HEK293T (cell line): ENCODE measurements around the gene MICU2.

Experiments
- CTCF ChIA-PET: fragments of 350-600 bp; formaldehyde crosslinking; extraction: SDS; loops from one replicate; lab custom pipeline; 2021; ENCODE audit warnings: antibody characterized with exemption, inconsistent platforms; lab: Yijun Ruan, JAX
- POLR2A ChIA-PET: fragments of 350-600 bp; formaldehyde crosslinking; extraction: SDS; loops from one replicate; lab custom pipeline; 2020; ENCODE audit warnings: antibody characterized with exemption, inconsistent platforms; lab: Yijun Ruan, JAX
- DNase-seq: peaks from one replicate; pipeline ENCODE4 v3.0.0; 2012; ENCODE audit warnings: mixed read lengths; ENCODE audit errors: extremely low spot score
- ARNT ChIP-seq: fragments of 450-650 bp; IDR thresholded peaks from 2 replicates; pipeline ENCODE4 v1.6.1; 2017; ENCODE audit warnings: mild to moderate bottlenecking
- BHLHE40 ChIP-seq: fragments of 450-650 bp; IDR thresholded peaks from 2 replicates; pipeline ENCODE4 v1.6.1; 2016; ENCODE audit warnings: mild to moderate bottlenecking, moderate library complexity, borderline replicate concordance
- CTBP1 ChIP-seq: fragments of 450-650 bp; IDR thresholded peaks from 2 replicates; pipeline ENCODE4 v1.6.1; 2016; ENCODE audit warnings: borderline replicate concordance
- ELF4 ChIP-seq: fragments of 450-650 bp; IDR thresholded peaks from 2 replicates; pipeline ENCODE4 v1.6.1; 2017; ENCODE audit warnings: antibody characterized with exemption
- FOXA1 ChIP-seq: fragments of 450-650 bp; IDR thresholded peaks from 2 replicates; pipeline ENCODE4 v1.6.1; 2016; ENCODE audit warnings: mild to moderate bottlenecking
- FOXK2 ChIP-seq: fragments of 450-650 bp; IDR thresholded peaks from 2 replicates; pipeline ENCODE4 v1.6.1; 2016; ENCODE audit warnings: mild to moderate bottlenecking
- FOXM1 ChIP-seq: fragments of 450-650 bp; IDR thresholded peaks from 2 replicates; pipeline ENCODE4 v1.6.1; 2017; ENCODE audit warnings: mild to moderate bottlenecking, borderline replicate concordance
- HDGF ChIP-seq: fragments of 450-650 bp; IDR thresholded peaks from 2 replicates; pipeline ENCODE4 v1.6.1; 2017; ENCODE audit warnings: antibody characterized with exemption, borderline replicate concordance
- L3MBTL2 ChIP-seq: fragments of 450-650 bp; conservative IDR thresholded peaks from 2 replicates; pipeline ENCODE4 v1.6.1; 2016; ENCODE audit warnings: mild to moderate bottlenecking
- LEF1 ChIP-seq: fragments of 450-650 bp; IDR thresholded peaks from 2 replicates; pipeline ENCODE4 v1.6.1; 2017; ENCODE audit warnings: mild to moderate bottlenecking, borderline replicate concordance
- NFRKB ChIP-seq: fragments of 450-650 bp; IDR thresholded peaks from 2 replicates; pipeline ENCODE4 v1.6.1; 2016; ENCODE audit warnings: mild to moderate bottlenecking, moderate library complexity
- SP1 ChIP-seq: fragments of 450-650 bp; IDR thresholded peaks from 2 replicates; pipeline ENCODE4 v1.6.1; 2017
- SUZ12 ChIP-seq: fragments of 450-650 bp; IDR thresholded peaks from 2 replicates; pipeline ENCODE4 v1.6.1; 2016; ENCODE audit warnings: mild to moderate bottlenecking
- TARDBP ChIP-seq: fragments of 450-650 bp; IDR thresholded peaks from 2 replicates; pipeline ENCODE4 v1.6.1; 2016
- ZNF384 ChIP-seq: fragments of 450-650 bp; IDR thresholded peaks from 2 replicates; pipeline ENCODE4 v1.6.1; 2016
- TF ChIP-seq, protein P1 (sequence below): fragments of 450-650 bp; IDR thresholded peaks from 2 replicates; pipeline ENCODE4 v1.6.1; 2016

Gene MICU2

DNA sequence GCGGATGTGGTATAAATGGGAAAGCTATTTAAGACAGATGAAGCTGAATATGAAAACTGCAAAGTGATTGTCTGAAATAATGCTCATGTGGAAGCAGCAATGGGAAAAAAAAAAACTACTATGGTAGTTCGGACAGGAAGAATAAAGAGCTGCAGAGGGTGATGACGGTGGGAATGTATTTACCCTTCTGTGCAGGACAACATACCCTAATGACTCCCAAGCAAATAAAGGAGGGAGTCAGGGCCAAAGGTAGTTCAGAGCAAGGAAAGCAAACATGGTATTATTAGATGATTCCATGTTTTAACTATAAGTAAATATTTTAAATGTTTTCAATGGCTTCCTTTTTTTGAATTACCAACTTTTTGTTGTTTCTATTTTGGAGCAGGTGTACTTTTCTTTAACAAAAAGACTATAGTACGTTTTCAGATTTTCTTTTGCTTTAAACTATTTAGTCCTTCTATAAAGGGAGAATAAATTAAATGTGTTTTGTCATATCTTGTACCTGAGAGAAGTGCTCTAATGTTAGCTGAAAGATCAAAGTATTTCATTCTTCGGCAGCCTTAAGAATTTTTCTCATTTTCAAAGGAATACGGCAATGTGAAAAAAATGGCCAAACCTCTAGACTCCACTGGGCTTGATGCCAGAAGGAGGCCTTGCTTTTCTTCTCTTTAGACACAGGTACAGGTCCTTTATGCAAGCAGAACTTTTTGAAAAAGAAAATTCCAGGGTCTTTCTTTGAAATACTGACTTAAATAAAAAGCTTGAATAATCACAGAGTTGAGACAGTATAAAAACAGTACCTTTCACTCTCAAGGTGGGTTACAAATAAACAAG lies 77.0 kb downstream of the MICU2 start:
- DNase-seq = no peak
- TF ChIP-seq FOXK2 = no peak
- no peak for TF ChIP-seq SP1
- no peak for TF ChIP-seq ARNT
- POLR2A ChIA-PET = no interaction called here
- CTCF ChIA-PET = no interaction called here

DNA sequence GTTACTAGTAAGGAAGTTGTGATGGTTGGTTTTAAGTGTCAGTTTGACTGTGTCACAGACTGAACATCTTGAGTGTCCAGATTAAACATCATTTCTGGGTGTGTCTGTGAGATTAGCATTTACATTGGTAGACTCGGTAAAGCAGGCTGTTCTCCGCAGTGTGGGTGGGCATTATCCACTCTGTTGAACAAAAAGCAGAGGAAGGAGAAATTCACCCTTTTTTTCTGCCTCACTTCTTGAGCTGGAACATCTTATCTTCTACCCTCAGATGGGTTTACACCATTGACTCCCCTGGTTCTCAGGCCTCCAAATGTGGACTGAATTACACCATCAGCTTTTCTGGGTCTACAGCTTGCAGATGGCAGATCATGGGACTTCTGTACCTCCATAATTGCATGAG lies 81.1 kb downstream of the MICU2 start:
- CTCF ChIA-PET = no interaction called here
- no peak for DNase-seq
- POLR2A ChIA-PET = no interaction called here
- no peak for TF ChIP-seq FOXK2
- TF ChIP-seq ELF4 = no peak
- no peak for TF ChIP-seq BHLHE40
- TF ChIP-seq, protein P1, sequence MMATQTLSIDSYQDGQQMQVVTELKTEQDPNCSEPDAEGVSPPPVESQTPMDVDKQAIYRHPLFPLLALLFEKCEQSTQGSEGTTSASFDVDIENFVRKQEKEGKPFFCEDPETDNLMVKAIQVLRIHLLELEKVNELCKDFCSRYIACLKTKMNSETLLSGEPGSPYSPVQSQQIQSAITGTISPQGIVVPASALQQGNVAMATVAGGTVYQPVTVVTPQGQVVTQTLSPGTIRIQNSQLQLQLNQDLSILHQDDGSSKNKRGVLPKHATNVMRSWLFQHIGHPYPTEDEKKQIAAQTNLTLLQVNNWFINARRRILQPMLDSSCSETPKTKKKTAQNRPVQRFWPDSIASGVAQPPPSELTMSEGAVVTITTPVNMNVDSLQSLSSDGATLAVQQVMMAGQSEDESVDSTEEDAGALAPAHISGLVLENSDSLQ = no peak
- TF ChIP-seq TARDBP = no peak
- TF ChIP-seq HDGF = no peak
- TF ChIP-seq CTBP1 = no peak
- no peak for TF ChIP-seq FOXA1
- TF ChIP-seq ARNT = no peak
- no peak for TF ChIP-seq ZNF384

DNA sequence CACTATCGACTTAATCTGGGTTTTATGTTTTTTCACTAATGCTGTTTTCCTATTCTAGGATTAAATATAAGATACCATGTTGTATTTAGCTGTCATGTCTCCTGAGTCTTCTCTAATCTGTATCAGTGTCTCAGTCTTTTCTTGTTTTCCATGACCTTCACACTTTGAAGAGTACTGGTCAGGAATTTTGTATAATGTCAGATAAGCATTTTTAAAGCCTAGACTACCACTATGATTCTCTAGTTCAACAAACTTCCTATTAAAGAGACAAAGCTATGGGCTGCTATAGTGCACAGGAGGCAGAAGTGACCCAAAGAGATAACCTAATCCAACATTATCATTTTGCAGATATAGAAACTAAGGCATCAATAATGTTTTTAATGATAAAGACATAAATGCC lies 81.8 kb downstream of the MICU2 start:
- no peak for DNase-seq
- ChIA-PET POLR2A (no interaction called here), CTCF (no interaction called here)
- TF ChIP-seq FOXA1 (no peak), CTBP1 (no peak), SUZ12 (no peak), LEF1 (no peak), NFRKB (no peak), FOXM1 (no peak), FOXK2 (no peak), TARDBP (no peak), L3MBTL2 (no peak), ZNF384 (no peak), HDGF (no peak), ARNT (no peak), BHLHE40 (no peak), ELF4 (no peak)
- TF ChIP-seq, protein P1 = no peak

DNA sequence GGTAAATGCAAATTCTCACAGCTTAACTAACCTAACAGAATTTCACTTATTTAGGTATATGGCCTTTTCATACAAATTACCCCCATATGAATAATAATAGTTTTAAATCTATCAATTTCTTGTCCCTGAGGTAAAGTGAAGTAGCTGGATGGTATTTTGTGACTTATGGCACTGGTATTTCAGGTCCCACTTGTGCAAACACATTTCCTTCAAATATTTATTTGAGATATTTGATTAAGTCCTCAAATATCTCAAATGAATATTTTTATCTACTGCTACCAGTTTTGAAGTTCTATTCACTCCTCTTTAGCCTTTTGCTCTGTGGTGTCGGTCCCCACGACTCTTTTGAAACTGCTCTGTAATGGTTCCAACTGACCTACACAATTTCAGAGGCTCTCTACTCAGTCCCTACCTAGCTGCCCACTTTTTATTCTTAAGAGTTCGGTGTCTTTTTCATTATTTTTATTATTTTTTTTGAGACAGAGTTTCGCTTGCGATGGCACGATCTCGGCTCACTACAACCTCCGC lies 85.3 kb downstream of the MICU2 start:
- no peak for DNase-seq
- POLR2A ChIA-PET = no interaction called here
- CTCF ChIA-PET = no interaction called here
- TF ChIP-seq FOXK2 (no peak), ELF4 (no peak), TARDBP (no peak), FOXA1 (no peak)
- TF ChIP-seq, protein P1 = no peak

DNA sequence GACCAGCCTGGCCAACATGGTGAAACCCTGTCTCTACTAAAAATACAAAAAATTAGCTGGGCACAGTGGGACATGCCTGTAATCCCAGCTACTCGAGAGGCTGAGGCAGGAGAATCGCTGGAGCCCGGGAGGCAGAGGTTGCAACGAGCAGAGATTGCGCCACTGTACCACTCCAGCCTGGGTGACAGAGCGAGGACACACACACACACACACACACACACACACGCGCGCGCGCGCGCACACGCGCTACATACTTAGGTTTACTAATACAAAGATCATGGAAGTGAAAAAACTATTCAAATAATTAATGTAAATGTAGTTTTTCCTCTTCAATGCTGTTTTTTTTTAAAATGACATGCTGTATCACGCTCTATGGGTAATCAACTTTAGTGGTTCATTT lies 86.4 kb downstream of the MICU2 start:
- CTCF ChIA-PET = no interaction called here
- POLR2A ChIA-PET = no interaction called here
- no peak for TF ChIP-seq CTBP1
- TF ChIP-seq, protein P1 = no peak
- no peak for TF ChIP-seq SUZ12
- no peak for TF ChIP-seq FOXM1
- TF ChIP-seq LEF1 = no peak
- no peak for DNase-seq

DNA sequence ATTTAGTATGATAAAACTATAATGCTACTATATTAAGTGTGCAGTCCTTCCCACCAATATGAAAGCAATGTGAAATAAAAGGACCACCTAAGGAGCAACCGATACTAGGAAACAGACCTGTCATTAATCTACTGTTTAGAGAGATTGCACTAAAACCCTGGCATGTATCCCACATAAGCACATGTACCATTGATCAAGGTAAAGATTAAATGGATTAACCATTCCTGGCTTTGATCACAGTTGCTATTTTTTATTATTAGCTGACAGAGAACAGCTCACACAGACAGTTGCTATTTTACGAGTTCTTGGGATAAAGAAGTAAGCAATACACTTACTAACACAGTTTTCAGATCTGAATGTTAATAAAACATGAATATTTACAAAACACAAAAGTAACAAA lies 87.2 kb downstream of the MICU2 start:
- TF ChIP-seq ELF4 (no peak), ARNT (no peak), HDGF (no peak), BHLHE40 (no peak), CTBP1 (no peak), FOXM1 (no peak), ZNF384 (no peak), NFRKB (no peak), TARDBP (no peak), SP1 (no peak)
- TF ChIP-seq, protein P1 = no peak
- POLR2A ChIA-PET = no interaction called here
- CTCF ChIA-PET = no interaction called here
- DNase-seq = no peak
